Sigmoid colon (tissue), 7 donors: Measurements from ENCODE around the gene CRTAC1. TPM values are rescaled to one million over a fixed set of nuclear protein-coding genes. Genes with fewer than 3 reads are reported as not detected.

ENCODE experiments used
- DNase-seq: peaks from one replicate; pipeline ENCODE4 v3.0.0-alpha.2; 2019
- H3K27ac ChIP-seq, 4 donors: fragments of 200-600 bp; sonication (generic); one replicate each; pipeline ENCODE4 v1.5.1; 2016 to 2019; ENCODE audit warnings: mild to moderate bottlenecking in 1 of 4
- H3K27me3 ChIP-seq, 3 donors: fragments of 200-600 bp; sonication (generic); one replicate each; pipeline ENCODE4 v1.5.1; 2019; ENCODE audit warnings: mild to moderate bottlenecking in 1 of 3
- H3K36me3 ChIP-seq, 4 donors: fragments of 200-600 bp; sonication (generic); one replicate each; pipeline ENCODE4 v1.5.1; 2016 to 2019
- H3K4me1 ChIP-seq, 4 donors: fragments of 200-600 bp; sonication (generic); one replicate each; pipeline ENCODE4 v1.5.1; 2017 to 2019
- H3K4me3 ChIP-seq, 4 donors: fragments of 200-600 bp; sonication (generic); one replicate each; pipeline ENCODE4 v1.5.1; 2017 to 2019; ENCODE audit warnings: mild to moderate bottlenecking in 2 of 4, moderate library complexity in 1 of 4
- H3K9me3 ChIP-seq, 4 donors: fragments of 200-600 bp in 3 of 4; sonication (generic) in 3 of 4; one replicate each; pipeline versions ENCODE4 v1.5.1 to v1.6.1; 2013 to 2019
- CTCF ChIP-seq, 4 experiments: fragments of 450-650 bp in 3 of 4; fragments of 200-600 bp in 1 of 4; IDR thresholded peaks; one replicate each; pipeline ENCODE4 v1.5.1; 2016 to 2019; ENCODE audit warnings: antibody characterized with exemption in 4 of 4, mild to moderate bottlenecking in 3 of 4, moderate library complexity in 2 of 4
- EP300 ChIP-seq, 4 donors: sonication (generic); formaldehyde crosslinking; IDR thresholded peaks; one replicate each; pipeline ENCODE4 v1.6.1; 2017; ENCODE audit warnings: antibody characterized with exemption in 4 of 4
- POLR2A ChIP-seq, 2 donors: fragments of 450-650 bp; IDR thresholded peaks; one replicate each; pipeline ENCODE4 v1.6.1; 2016; ENCODE audit warnings: antibody characterized with exemption in 2 of 2, mild to moderate bottlenecking in 2 of 2, moderate library complexity in 2 of 2
- POLR2AphosphoS5 ChIP-seq, 4 donors: sonication (generic); formaldehyde crosslinking; IDR thresholded peaks; one replicate each; pipeline ENCODE4 v1.6.1; 2017; ENCODE audit warnings: antibody characterized with exemption in 4 of 4
- WGBS, 2 donors: extraction: QIAGEN DNeasy Blood & Tissue Kit; methylation state at CpG; one replicate each; pipeline ENCODE4 v1.1.7; 2013; 5-methylcytosine and 5-hydroxymethylcytosine counted together
- intact Hi-C: fragments of 100-400 bp; cut with DNase I; formaldehyde crosslinking; loops from one replicate; pipeline ENCODE4 v1.15.1; 2023
- polyA plus RNA-seq, 3 donors: library from polyadenylated mRNA; stranded (reverse); fragments of 200-250 nt; gene quantifications; one replicate each; pipeline ENCODE4 v1.2.3, GENCODE V29; 2013
- total RNA-seq, 4 donors: library from RNA; depleted of rRNA; stranded (reverse); fragments of >200 nt; gene quantifications; one replicate each; pipeline ENCODE4 v1.1.0, GENCODE V29; 2016
- donor health status: healthy with polysubstance abuse.
- donor health status: Bipolar disorder and iron deficiency.
- donor health status: healthy.

Gene CRTAC1
- total and polyA plus RNA-seq, 7 donors = 1.2 to 6.4 (median 2.6) TPM; not detected in 1

DNA sequence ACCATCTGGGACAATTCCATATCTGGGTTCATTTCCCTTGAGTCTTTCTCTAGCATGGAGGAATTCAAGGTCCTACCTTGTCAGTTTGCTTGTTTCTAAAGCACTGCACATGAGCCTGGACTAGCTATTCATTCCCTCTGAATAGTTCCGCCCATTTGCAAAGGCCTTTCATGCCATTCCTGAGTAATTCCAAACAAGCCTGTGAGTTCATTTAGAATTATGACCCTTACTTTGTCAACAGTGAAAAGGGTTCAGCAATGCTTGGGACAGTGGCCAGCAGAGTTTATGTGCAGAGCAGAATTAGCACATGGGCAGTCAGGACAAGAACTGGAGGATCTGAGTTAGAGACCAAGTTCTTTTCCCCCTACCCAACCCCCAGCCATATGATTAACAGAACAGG lies 27.9 kb upstream of the CRTAC1 start:
- H3K36me3 ChIP-seq = no peaks in the 10 kb centered on the region
- no peaks in the 10 kb centered on the region for H3K4me1 ChIP-seq
- peaks cover 0 to 41% (median 0%) of the 10 kb centered on the region in 3 donors for H3K27me3 ChIP-seq
- H3K27ac ChIP-seq = no peak overlapping the region
- H3K4me3 ChIP-seq = no peak overlapping the region
- no peak for TF ChIP-seq POLR2AphosphoS5 (IDR thresholded peaks at IDR 0.05)
- no peak for TF ChIP-seq POLR2A (IDR thresholded peaks at IDR 0.05)
- TF ChIP-seq CTCF (IDR thresholded peaks at IDR 0.05) = no peak
- TF ChIP-seq EP300 (IDR thresholded peaks at IDR 0.05) = no peak
- intact Hi-C loops = no loop called here
- no peak for DNase-seq
- 51 to 76% methylated on average over 1 of the region's 1 CpG for WGBS, 2 donors
- H3K9me3 ChIP-seq = no peaks in the 10 kb centered on the region

DNA sequence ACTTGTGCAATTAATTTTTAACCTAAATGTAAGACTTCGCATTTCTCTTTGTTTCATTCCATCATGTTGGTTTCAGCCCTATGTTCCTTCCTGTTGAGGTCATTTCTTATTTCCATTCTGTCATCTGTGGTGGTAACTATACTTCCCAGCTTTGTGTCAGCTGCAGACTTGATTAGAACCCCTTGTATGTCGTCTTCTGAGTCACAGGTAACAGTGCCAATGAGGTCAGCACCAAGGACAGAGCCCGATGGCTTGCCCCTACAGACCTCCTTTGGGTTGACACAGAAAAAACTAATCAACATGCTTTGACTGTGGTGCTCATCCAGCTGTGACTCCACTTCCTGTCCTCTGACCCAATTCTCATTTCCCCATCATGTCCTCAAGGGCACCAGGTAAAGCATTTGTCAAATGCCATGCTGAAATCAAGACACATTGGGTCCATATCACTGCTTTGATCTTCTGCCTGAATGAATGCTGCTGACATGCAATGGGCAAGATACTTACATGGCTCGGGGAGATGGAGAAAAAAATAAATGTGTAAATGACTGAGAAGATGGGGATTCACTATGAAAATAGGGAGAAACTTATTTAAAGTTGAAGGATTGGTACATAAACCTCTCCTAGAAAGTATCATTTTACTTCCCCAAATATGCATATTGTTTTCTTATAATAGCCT lies 25.6 kb upstream of the CRTAC1 start:
- 25 to 40% methylated on average over 4 of the region's 4 CpGs for WGBS, 2 donors
- Histone ChIP-seq H3K4me1 (no peaks in the 10 kb centered on the region), H3K27ac (no peak overlapping the region), H3K4me3 (no peak overlapping the region), H3K9me3 (no peaks in the 10 kb centered on the region), H3K27me3 (peaks cover 0 to 31% (median 0%) of the 10 kb centered on the region in 3 donors), H3K36me3 (no peaks in the 10 kb centered on the region)
- TF ChIP-seq CTCF (IDR thresholded peaks at IDR 0.05) = no peak
- no peak for TF ChIP-seq POLR2AphosphoS5 (IDR thresholded peaks at IDR 0.05)
- TF ChIP-seq POLR2A (IDR thresholded peaks at IDR 0.05) = no peak
- no peak for TF ChIP-seq EP300 (IDR thresholded peaks at IDR 0.05)
- no peak for DNase-seq
- intact Hi-C loops = no loop called here

DNA sequence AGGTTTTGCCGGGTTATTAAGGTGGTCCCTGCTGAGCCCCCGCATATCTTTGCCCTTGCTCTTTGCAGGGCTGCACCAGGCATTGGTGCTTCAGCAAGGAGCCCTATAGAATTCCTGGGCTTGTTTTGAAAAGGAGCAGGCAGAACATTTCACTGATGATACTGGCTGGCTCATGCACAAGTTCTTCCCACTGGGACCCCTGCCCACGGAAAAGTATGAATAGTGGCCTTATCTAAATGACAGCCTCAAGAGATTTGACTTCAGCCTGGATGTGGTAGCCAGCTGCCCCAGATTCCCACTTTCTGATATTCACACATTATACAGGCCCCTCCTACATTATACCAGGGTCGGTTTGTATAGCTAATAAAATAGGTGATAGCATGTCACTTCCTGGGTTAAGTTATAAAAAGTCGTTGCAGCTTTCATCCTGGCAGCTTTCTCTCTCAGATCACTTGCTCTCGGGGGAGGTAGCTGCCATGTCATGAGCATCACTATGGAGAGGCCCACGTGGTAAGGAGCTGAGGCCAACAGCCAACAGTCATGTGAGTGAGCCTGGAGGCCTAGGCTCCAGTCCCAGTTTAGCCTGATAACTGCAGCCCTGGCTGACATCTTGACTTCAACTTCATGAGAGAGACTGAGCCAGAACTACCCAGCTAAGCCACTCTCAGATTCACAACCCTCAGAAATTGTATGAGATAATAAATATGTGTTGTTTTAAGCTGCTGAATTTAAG lies 16.8 kb upstream of the CRTAC1 start:
- Histone ChIP-seq H3K27me3 (peaks cover 0 to 13% (median 0%) of the 10 kb centered on the region in 3 donors), H3K36me3 (no peaks in the 10 kb centered on the region), H3K4me3 (no peak overlapping the region), H3K9me3 (no peaks in the 10 kb centered on the region), H3K4me1 (no peaks in the 10 kb centered on the region), H3K27ac (no peak overlapping the region)
- no peak for TF ChIP-seq POLR2AphosphoS5 (IDR thresholded peaks at IDR 0.05)
- TF ChIP-seq POLR2A (IDR thresholded peaks at IDR 0.05) = no peak
- no peak for TF ChIP-seq CTCF (IDR thresholded peaks at IDR 0.05)
- no peak for TF ChIP-seq EP300 (IDR thresholded peaks at IDR 0.05)
- intact Hi-C loops = loop anchor here (10.0 kb wide), 1 partner anchor 252 kb away; no protein-coding TSS in a partner anchor
- no peak for DNase-seq
- 51 to 59% methylated on average over 7 of the region's 7 CpGs for WGBS, 2 donors

DNA sequence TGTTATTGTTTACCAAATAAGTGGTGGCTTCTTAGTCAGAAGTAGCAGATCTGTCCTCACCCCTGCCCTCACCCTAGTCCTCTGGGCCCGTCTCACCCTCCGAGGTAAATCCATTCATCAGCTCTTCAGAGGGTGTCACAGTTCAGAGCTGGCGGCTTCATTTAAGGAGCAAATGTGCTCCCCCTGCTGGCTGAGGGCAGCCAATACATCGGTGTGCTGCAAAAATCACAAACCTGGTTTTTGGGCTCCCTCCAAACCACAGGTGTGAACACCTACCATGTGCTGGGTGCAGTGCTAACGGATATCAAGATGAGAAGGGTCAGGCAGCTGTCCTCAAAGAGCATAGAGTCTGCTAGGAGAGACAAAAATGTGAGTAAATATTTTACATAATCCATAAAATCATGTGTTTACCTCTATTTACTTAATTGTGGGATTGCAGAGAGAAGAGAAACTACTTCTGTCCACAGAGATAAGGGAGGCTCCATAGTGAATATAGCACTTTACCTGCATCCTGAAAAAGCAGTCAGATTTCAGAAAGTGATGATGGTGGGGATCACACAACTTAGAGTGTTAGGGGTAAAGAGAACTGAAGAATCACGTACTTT lies 15.5 kb upstream of the CRTAC1 start:
- no peak overlapping the region for H3K27ac ChIP-seq
- intact Hi-C loops = loop anchor here (10.0 kb wide), 1 partner anchor 251 kb away; no protein-coding TSS in a partner anchor
- DNase-seq = peak; percentile 63
- H3K4me1 ChIP-seq = no peaks in the 10 kb centered on the region
- H3K4me3 ChIP-seq = no peak overlapping the region
- TF ChIP-seq POLR2A (IDR thresholded peaks at IDR 0.05) (no peak), CTCF (IDR thresholded peaks at IDR 0.05) (peak; percentile 5 to 84 (median 70))
- 16 to 19% methylated on average over 6 of the region's 6 CpGs for WGBS, 2 donors
- H3K9me3 ChIP-seq = no peaks in the 10 kb centered on the region
- H3K27me3 ChIP-seq = peaks cover 0 to 15% (median 1%) of the 10 kb centered on the region in 3 donors
- no peaks in the 10 kb centered on the region for H3K36me3 ChIP-seq
